HUES48 (cell line): ENCODE measurements around the gene ASH1L.
"Not testable (repeated sequence)": the region's sequence is repeated elsewhere in the genome, so short reads cannot be mapped to it uniquely, and the experiment has no call there.

Source experiments
- H3K27ac ChIP-seq: one replicate; pipeline ENCODE4 v1.7.0; 2013; ENCODE audit warnings: low read depth, low read length, inconsistent platforms
- H3K27me3 ChIP-seq: 2 replicates; pipeline ENCODE4 v1.6.1; 2013; ENCODE audit warnings: mild to moderate bottlenecking, low read length; ENCODE audit not compliant: control insufficient read depth, insufficient read depth
- H3K36me3 ChIP-seq: 2 replicates; pipeline ENCODE4 v1.6.1; 2013; ENCODE audit warnings: low read length; ENCODE audit not compliant: control insufficient read depth, insufficient read depth
- H3K4me1 ChIP-seq: 2 replicates; pipeline ENCODE4 v1.6.1; 2013; ENCODE audit warnings: mild to moderate bottlenecking, low read length; ENCODE audit not compliant: control insufficient read depth, insufficient read depth
- H3K4me3 ChIP-seq: 2 replicates; pipeline ENCODE4 v1.5.1; 2013; ENCODE audit warnings: mild to moderate bottlenecking, low read depth, low read length
- H3K9ac ChIP-seq: 2 replicates; pipeline ENCODE4 v1.6.1; 2013; ENCODE audit warnings: mild to moderate bottlenecking, low read depth, low read length, moderate library complexity
- H3K9me3 ChIP-seq: 2 replicates; pipeline ENCODE4 v1.6.1; 2013; ENCODE audit warnings: low read length; ENCODE audit not compliant: control insufficient read depth, insufficient read depth

The ASH1L gene

DNA sequence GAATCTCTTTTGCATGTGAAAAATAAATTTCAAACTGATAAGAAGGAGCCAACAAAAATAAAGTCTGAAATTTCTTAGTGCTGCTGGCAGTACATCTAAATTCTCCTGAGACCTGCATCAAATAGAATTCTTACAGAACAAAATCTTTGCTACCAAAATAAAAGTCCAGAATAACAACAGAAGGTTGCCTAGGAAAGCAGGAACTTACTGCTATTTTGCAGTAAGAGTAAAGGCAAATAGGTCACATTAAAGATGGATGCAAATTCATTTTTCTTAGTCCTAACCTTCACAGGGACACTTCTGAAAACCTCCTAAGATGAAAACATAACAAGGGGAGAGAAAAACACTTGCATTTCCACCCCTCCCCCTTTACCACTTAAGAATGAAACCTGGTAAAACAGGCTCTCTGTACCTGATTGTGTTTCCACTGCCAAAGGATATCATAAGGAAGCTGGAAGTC is 182.9 kb downstream of the ASH1L start:
- Histone ChIP-seq H3K36me3 (peaks cover 41% of the 10 kb centered on the region), H3K9ac (no peak overlapping the region)

DNA sequence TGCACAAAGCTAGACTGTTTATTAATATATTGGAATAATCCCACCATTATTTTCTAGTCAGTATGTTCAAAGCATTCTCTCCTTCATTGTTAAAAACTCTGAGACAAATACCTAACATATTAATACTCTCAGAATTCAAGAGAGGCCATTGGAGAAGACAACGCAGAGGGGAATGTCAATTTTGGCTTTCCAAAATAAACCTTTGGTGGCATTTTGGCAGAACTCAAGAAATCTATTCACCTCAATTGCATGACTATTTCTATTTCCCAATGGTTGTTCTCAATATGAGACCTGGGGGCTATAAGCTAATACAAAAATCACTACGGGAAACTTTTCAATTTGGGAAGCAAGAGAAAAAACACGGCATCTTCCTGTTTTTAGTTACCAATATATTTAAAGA is 183.4 kb downstream of the ASH1L start:
- H3K9ac ChIP-seq, result no peak overlapping the region
- H3K27me3 ChIP-seq, result no peaks in the 10 kb centered on the region
- peaks cover 41% of the 10 kb centered on the region for H3K36me3 ChIP-seq
- no peak overlapping the region for H3K4me3 ChIP-seq
- no peaks in the 10 kb centered on the region for H3K9me3 ChIP-seq
- H3K4me1 ChIP-seq, result peaks cover 6% of the 10 kb centered on the region; the same call in 1 of the 2 replicates
- H3K27ac ChIP-seq, result no peak overlapping the region

More for the DNA sequence above, 182.9 kb downstream of the ASH1L start:
- Histone ChIP-seq H3K27ac (no peak overlapping the region), H3K4me3 (no peak overlapping the region), H3K27me3 (no peaks in the 10 kb centered on the region), H3K9me3 (no peaks in the 10 kb centered on the region), H3K4me1 (peaks cover 6% of the 10 kb centered on the region; the same call in 1 of the 2 replicates)

DNA sequence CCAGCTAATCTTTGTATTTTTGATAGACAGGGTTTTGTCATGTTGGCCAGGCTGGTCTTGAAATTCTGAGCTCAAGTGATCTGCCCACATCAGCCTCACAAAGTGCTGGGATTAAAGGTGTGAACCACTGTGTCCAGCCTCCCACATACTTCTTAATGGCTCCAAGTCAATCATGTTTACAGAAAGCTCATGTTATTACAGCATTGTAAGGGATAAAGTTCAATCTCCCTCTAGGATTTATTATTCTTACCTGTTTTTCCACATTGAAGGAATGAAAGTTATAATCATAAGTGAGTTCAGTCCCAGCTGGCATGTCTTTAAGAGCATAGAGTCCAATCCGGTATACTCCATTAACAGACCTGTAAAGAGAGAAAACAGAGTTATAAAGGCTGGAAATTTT is 202.6 kb downstream of the ASH1L start:
- no peaks in the 10 kb centered on the region for H3K27me3 ChIP-seq

GRCh38 chr1:155352631-155353030 is 210.0 kb downstream of the ASH1L start:
- Histone ChIP-seq H3K9me3 (no peaks in the 10 kb centered on the region), H3K4me1 (no peaks in the 10 kb centered on the region), H3K27me3 (no peaks in the 10 kb centered on the region), H3K36me3 (peaks cover 78% of the 10 kb centered on the region), H3K9ac (no peak overlapping the region), H3K27ac (no peak overlapping the region), H3K4me3 (no peak overlapping the region)

More for the DNA sequence above, 202.6 kb downstream of the ASH1L start:
- H3K36me3 ChIP-seq, result peaks cover 37% of the 10 kb centered on the region
- H3K27ac ChIP-seq, result no peak overlapping the region
- no peak overlapping the region for H3K4me3 ChIP-seq
- H3K4me1 ChIP-seq, result no peaks in the 10 kb centered on the region
- H3K9me3 ChIP-seq, result no peaks in the 10 kb centered on the region
- no peak overlapping the region for H3K9ac ChIP-seq

DNA sequence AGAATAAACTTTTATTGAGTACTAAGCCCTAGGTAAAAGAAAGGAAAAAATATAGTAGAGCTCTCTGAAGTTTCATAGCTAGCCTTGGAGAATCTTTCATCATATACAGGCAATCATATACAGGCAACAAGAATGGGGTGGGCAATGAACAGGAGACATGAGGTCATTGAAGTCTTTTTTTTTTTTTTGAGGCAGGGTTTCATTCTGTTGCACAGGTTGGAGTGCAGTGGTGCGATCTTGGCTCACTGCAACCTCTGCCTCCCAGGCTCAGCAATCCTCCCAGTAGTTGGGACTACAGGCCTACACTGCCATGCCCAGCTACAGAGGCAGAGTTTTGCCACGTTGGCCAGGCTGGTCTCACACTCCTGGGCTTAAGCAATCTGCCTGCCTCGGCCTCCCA is 219.8 kb downstream of the ASH1L start:
- Histone ChIP-seq H3K27me3 (no peaks in the 10 kb centered on the region), H3K36me3 (peaks cover 85% of the 10 kb centered on the region), H3K9ac (no peak overlapping the region), H3K27ac (no peak overlapping the region), H3K4me3 (no peak overlapping the region), H3K9me3 (no peaks in the 10 kb centered on the region), H3K4me1 (no peaks in the 10 kb centered on the region)

DNA sequence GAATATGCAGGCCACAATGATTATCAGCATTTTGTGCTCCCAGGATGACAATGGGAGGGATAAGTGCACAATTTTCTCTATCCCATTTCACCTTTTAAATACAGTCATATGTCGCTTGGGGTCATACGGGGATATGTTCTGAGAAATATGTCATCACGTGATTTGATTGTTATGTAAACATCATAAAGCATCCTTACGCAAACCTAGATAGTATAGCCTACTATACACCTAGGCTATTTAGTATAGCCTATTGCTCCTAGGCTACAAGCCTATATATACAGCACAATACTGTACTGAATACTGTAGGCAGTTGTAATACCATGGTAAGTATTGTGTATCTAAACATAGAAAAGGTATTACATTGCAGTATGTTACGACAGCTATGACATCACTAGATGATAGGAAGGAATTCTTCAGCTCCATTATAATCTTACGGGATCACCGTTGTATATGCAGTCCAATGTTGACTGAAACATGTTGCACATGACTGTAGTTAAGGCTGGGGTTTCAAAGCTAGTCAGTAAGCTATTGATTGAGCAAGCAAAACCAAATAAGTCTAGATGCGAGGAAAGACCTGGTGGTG is 223.0 kb downstream of the ASH1L start:
- H3K36me3 ChIP-seq, result peaks cover 81% of the 10 kb centered on the region

GRCh38 chr1:155334962-155335361 is 227.6 kb downstream of the ASH1L start:
- Histone ChIP-seq H3K4me3 (no peak overlapping the region), H3K27ac (no peak overlapping the region), H3K4me1 (no peaks in the 10 kb centered on the region), H3K9me3 (no peaks in the 10 kb centered on the region), H3K27me3 (no peaks in the 10 kb centered on the region), H3K36me3 (peaks cover 61% of the 10 kb centered on the region), H3K9ac (no peak overlapping the region)

More for the DNA sequence above, 223.0 kb downstream of the ASH1L start:
- H3K9me3 ChIP-seq, result no peaks in the 10 kb centered on the region
- H3K27me3 ChIP-seq, result no peaks in the 10 kb centered on the region
- no peak overlapping the region for H3K9ac ChIP-seq
- H3K4me1 ChIP-seq, result no peaks in the 10 kb centered on the region
- no peak overlapping the region for H3K27ac ChIP-seq
- no peak overlapping the region for H3K4me3 ChIP-seq

DNA sequence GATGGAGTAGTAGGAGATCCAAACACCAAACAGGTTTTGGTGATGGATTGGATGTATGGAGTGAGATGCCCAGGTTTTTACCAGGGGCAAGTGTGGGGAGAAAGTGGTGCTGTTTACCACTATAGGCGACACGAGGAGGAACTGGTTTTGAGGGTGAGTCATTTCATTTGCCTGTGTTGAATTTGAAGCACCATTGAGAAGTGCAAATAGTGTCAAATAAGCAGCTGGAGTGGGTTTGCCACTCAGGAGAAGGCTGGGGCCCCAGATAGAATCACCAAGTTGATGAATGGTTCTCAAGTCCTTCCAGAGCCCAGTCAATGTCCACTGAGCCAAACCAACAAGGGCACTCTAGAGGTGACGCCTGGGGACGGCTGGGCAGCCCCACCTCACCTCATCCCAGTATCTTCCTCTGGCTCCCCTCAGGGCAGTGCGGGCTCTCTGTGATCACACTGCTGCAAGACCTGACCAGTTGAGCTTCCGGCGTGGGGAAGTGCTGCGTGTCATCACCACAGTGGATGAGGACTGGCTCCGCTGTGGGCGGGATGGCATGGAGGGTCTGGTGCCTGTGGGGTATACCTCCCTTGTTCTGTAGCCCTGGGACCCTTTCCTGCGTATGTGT is 232.5 kb downstream of the ASH1L start:
- Histone ChIP-seq H3K4me3 (no peak overlapping the region), H3K27ac (no peak overlapping the region), H3K9ac (no peak overlapping the region), H3K27me3 (no peaks in the 10 kb centered on the region), H3K9me3 (no peaks in the 10 kb centered on the region), H3K4me1 (peaks cover 4% of the 10 kb centered on the region; the same call in 1 of the 2 replicates), H3K36me3 (peaks cover 61% of the 10 kb centered on the region)

DNA sequence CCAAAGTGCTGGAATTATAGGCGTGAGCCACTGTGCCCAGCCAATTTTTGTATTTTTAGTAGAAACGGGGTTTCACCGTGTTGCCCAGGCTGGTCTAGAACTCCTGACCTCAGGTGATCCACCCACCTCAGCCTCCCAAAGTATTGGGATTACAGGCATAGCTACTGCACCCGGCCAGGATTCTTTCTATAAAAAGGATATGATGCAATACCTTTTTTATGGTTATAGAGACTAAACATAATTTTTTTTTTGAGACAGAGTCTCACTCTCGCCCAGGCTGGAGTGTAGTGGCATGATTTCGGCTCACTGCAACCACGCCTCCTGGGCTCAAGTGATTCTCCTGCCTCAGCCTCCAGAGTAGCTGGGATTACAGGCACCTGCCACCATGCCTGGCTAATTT is 233.7 kb downstream of the ASH1L start:
- not testable (repeated sequence) for H3K27ac ChIP-seq, H3K4me3 ChIP-seq, H3K4me1 ChIP-seq, H3K9ac ChIP-seq, H3K27me3 ChIP-seq, H3K9me3 ChIP-seq
- H3K36me3 ChIP-seq, result peaks cover 54% of the 10 kb centered on the region

GRCh38 chr1:155327981-155328380 is 234.6 kb downstream of the ASH1L start:
- peaks cover 54% of the 10 kb centered on the region for H3K36me3 ChIP-seq
- no peaks in the 10 kb centered on the region for H3K9me3 ChIP-seq
- H3K27ac ChIP-seq, result no peak overlapping the region
- H3K9ac ChIP-seq, result no peak overlapping the region
- H3K27me3 ChIP-seq, result no peaks in the 10 kb centered on the region
- H3K4me3 ChIP-seq, result no peak overlapping the region
- H3K4me1 ChIP-seq, result peaks cover 4% of the 10 kb centered on the region; the same call in 1 of the 2 replicates

- Histone ChIP-seq H3K4me3 (no peak overlapping the region), H3K9ac (no peak overlapping the region), H3K27ac (no peak overlapping the region), H3K36me3 (peaks cover 54% of the 10 kb centered on the region), H3K27me3 (peaks cover 5% of the 10 kb centered on the region), H3K4me1 (peaks cover 13% of the 10 kb centered on the region), H3K9me3 (no peaks in the 10 kb centered on the region)
Observed at GRCh38 chr1:155326631-155327037, 236.0 kb downstream of the ASH1L start.
